OCI-LY3 (cell line): Measurements from ENCODE around the gene CDR2L.

Source experiments
- CTCF ChIP-seq: fragments of 200-600, 300-600 bp; sonication (generic); IDR thresholded peaks from 2 replicates; pipeline ENCODE4 v1.5.1; 2014; ENCODE audit warnings: antibody characterized with exemption, low read length, low read depth
- EZH2phosphoT487 ChIP-seq: fragments of 200-600 bp; shearing (Covaris generic); IDR thresholded peaks from 2 replicates; pipeline ENCODE4 v1.6.1; 2018; ENCODE audit warnings: antibody characterized with exemption, mixed run types, low read depth

- no peak for TF ChIP-seq CTCF
- TF ChIP-seq EZH2phosphoT487, result no peak
Observed at GRCh38 chr17:74970395-74970794, 17.0 kb upstream of the CDR2L start.
